ENCODE measurements around the gene MTCL1. TPM values are rescaled to one million over a fixed set of nuclear protein-coding genes. Genes with fewer than 3 reads are reported as not detected.

The MTCL1 gene
- total RNA-seq, 1 experiment from 2014 or later, result 28.3 TPM

- ChIA-PET POLR2A (no interaction called here), CTCF (no interaction called here)
- Histone ChIP-seq H3K27me3 (replicated peaks; ENCODE audit: control insufficient read depth, insufficient read depth, low read length) (no peaks in the 10 kb centered on the region), H3K4me3 (ENCODE audit: low read depth, low read length) (no peak overlapping the region), H3K9me3 (peaks cover 8% of the 10 kb centered on the region; the same call in 1 of the 2 replicates), H3K4me1 (no peaks in the 10 kb centered on the region), H3K36me3 (ENCODE audit: control insufficient read depth, insufficient read depth, low read length) (no peaks in the 10 kb centered on the region)
- intact Hi-C loops (cut with micrococcal nuclease; ENCODE audit: unreplicated experiment), result no loop called here
- no TSS peak for BruUV-seq (replicated peaks)
- Mint-ChIP-seq H3K27me3 (ENCODE audit: insufficient read depth, unreplicated experiment) (no peaks in the 10 kb centered on the region), H3K36me3 (ENCODE audit: insufficient read depth, unreplicated experiment) (no peaks in the 10 kb centered on the region), H3K4me1 (ENCODE audit: low read depth, unreplicated experiment) (no peaks in the 10 kb centered on the region), H3K27ac (ENCODE audit: unreplicated experiment) (no peak overlapping the region), H3K4me3 (ENCODE audit: unreplicated experiment) (no peak overlapping the region), H3K9me3 (ENCODE audit: unreplicated experiment) (no peaks in the 10 kb centered on the region)
- DNase-seq, result no peak
- no peak for TF ChIP-seq CTCF (IDR thresholded peaks at IDR 0.05; ENCODE audit: insufficient read depth in 1 of 2, low read depth in 1 of 2, low read length in 1 of 2, severe bottlenecking in 1 of 2, unreplicated experiment in 1 of 2)
Observed at GRCh38 chr18:8841781-8842485, 136.6 kb downstream of the MTCL1 start.

- H3K27ac Mint-ChIP-seq (ENCODE audit: unreplicated experiment), result no peak overlapping the region
- no peak for DNase-seq
- no peak overlapping the region for H3K4me3 Mint-ChIP-seq (ENCODE audit: unreplicated experiment)
- POLR2A ChIA-PET, result no interaction called here
- intact Hi-C loops (cut with micrococcal nuclease; ENCODE audit: unreplicated experiment), result no loop called here
- Histone ChIP-seq H3K9me3 (peaks cover 3% of the 10 kb centered on the region; the same call in 1 of the 2 replicates), H3K36me3 (ENCODE audit: control insufficient read depth, insufficient read depth, low read length) (no peaks in the 10 kb centered on the region), H3K4me3 (ENCODE audit: low read depth, low read length) (no peak overlapping the region), H3K4me1 (no peaks in the 10 kb centered on the region), H3K27me3 (replicated peaks; ENCODE audit: control insufficient read depth, insufficient read depth, low read length) (no peaks in the 10 kb centered on the region)
- no peak for TF ChIP-seq CTCF (IDR thresholded peaks at IDR 0.05; ENCODE audit: insufficient read depth in 1 of 2, low read depth in 1 of 2, low read length in 1 of 2, severe bottlenecking in 1 of 2, unreplicated experiment in 1 of 2)
- H3K4me1 Mint-ChIP-seq (ENCODE audit: low read depth, unreplicated experiment), result no peaks in the 10 kb centered on the region
- BruUV-seq (replicated peaks), result no TSS peak
- H3K9me3 Mint-ChIP-seq (ENCODE audit: unreplicated experiment), result no peaks in the 10 kb centered on the region
- H3K27me3 Mint-ChIP-seq (ENCODE audit: insufficient read depth, unreplicated experiment), result no peaks in the 10 kb centered on the region
- CTCF ChIA-PET, result no interaction called here
- H3K36me3 Mint-ChIP-seq (ENCODE audit: insufficient read depth, unreplicated experiment), result no peaks in the 10 kb centered on the region
Observed at GRCh38 chr18:8842506-8842905, 137.2 kb downstream of the MTCL1 start.

GRCh38 chr18:8843005-8843404, 137.6 kb downstream of the MTCL1 start:
- Mint-ChIP-seq H3K4me3 (ENCODE audit: unreplicated experiment) (no peak overlapping the region), H3K9me3 (ENCODE audit: unreplicated experiment) (no peaks in the 10 kb centered on the region), H3K4me1 (ENCODE audit: low read depth, unreplicated experiment) (no peaks in the 10 kb centered on the region), H3K27me3 (ENCODE audit: insufficient read depth, unreplicated experiment) (no peaks in the 10 kb centered on the region), H3K36me3 (ENCODE audit: insufficient read depth, unreplicated experiment) (no peaks in the 10 kb centered on the region), H3K27ac (ENCODE audit: unreplicated experiment) (no peak overlapping the region)
- Histone ChIP-seq H3K4me3 (ENCODE audit: low read depth, low read length) (no peak overlapping the region), H3K36me3 (ENCODE audit: control insufficient read depth, insufficient read depth, low read length) (no peaks in the 10 kb centered on the region), H3K27me3 (replicated peaks; ENCODE audit: control insufficient read depth, insufficient read depth, low read length) (no peaks in the 10 kb centered on the region), H3K9me3 (no peaks in the 10 kb centered on the region), H3K4me1 (no peaks in the 10 kb centered on the region)
- no peak for TF ChIP-seq CTCF (IDR thresholded peaks at IDR 0.05; ENCODE audit: insufficient read depth in 1 of 2, low read depth in 1 of 2, low read length in 1 of 2, severe bottlenecking in 1 of 2, unreplicated experiment in 1 of 2)
- intact Hi-C loops (cut with micrococcal nuclease; ENCODE audit: unreplicated experiment), result no loop called here
- BruUV-seq (replicated peaks), result no TSS peak
- no peak for DNase-seq
- ChIA-PET CTCF (no interaction called here), POLR2A (no interaction called here)
